Measurements from ENCODE around the gene MXRA8. TPM values are rescaled to one million over a fixed set of nuclear protein-coding genes. Genes with fewer than 3 reads are reported as not detected.

Gene MXRA8
- total and polyA plus RNA-seq, 9 of the 15 experiments (the other 6 are each of a cell fraction or from before 2014, with no cell fraction given): 0.66 to 11.3 (median 6.3) TPM

DNA sequence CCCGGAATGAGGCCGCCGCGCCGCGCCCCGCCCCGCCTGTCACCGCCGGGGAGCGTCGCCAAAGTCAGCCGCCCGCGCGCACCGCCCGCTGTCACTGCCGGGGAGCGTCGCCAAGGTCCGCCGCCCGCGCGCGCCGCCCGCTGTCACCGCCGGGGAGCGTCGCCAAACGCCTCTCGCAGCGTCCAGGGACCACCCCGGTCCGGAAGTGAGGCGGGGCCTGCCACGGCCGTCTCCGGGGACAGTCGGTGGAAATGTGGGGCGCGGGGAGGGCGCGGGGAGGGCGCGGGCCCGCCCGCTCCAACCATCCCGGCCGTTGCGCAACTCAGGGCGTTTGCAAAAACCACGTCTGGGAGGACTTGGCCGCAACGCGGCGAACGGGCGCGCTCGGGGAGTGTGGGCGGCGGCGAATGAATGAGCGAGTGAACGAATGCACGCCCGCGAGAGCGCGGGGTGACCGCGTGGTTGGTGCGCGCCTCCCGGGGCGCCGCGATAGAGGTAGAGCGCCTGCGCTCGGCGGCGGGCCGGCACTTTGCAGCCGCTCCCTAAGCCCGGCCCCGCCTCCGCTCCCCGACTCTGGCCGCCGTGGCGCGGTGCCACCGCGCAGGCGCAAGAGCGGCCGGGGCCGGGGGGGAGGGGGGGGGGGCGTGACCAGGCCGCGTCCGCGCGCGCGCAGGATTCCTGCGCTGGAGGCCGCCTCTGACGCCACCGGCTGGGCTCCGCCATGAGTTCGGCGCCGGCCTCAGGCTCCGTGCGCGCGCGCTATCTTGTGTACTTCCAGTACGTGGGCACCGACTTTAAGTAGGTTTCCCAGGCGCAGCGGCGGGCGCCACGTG is 50.2 kb downstream of the MXRA8 start, which contains the start of the genes ACAP3 and PUSL1 (continued):
- TF ChIP-seq ZNF224 (CRISPR knock-in tag; IDR thresholded peaks at IDR 0.05) (no peak), GTF2A2 (tag; IDR thresholded peaks at IDR 0.05) (no peak), TCFL5 (CRISPR knock-in tag; conservative IDR thresholded peaks at IDR 0.05) (no peak), RCOR1 (IDR thresholded peaks at IDR 0.05; ENCODE audit: borderline replicate concordance in 1 of 2, low read depth in 2 of 2, low read length in 2 of 2) (no peak), SREBF1 (IDR thresholded peaks at IDR 0.05; ENCODE audit: borderline replicate concordance, low read depth, low read length) (no peak), ZNF174 (CRISPR knock-in tag; IDR thresholded peaks at IDR 0.05) (no peak), ZNF79 (CRISPR knock-in tag; IDR thresholded peaks at IDR 0.05; ENCODE audit: low read depth) (no peak), ATF7 (IDR thresholded peaks at IDR 0.05) (peak; percentile 79), POLR3A (IDR thresholded peaks at IDR 0.05; ENCODE audit: borderline replicate concordance, extremely low read depth, insufficient read depth, insufficient read length) (no peak), MYNN (IDR thresholded peaks at IDR 0.05) (no peak), MYNN (CRISPR knock-in tag; IDR thresholded peaks at IDR 0.05) (no peak), SUPT5H (IDR thresholded peaks at IDR 0.05) (peak; percentile 30; the same call in 1 of the 2 replicates), EGR1 (conservative IDR thresholded peaks at IDR 0.05) (peak; percentile 70), BDP1 (IDR thresholded peaks at IDR 0.05; ENCODE audit: insufficient read depth, insufficient read length) (no peak), ZBTB1 (CRISPR knock-in tag; IDR thresholded peaks at IDR 0.05; ENCODE audit: borderline replicate concordance, low read depth) (0 out of 2 replicates have a peak, but pooled peaks have one; percentile 26), ZBTB17 (CRISPR knock-in tag; IDR thresholded peaks at IDR 0.05) (no peak), REST (IDR thresholded peaks at IDR 0.05; ENCODE audit: borderline replicate concordance) (no peak), REST (CRISPR knock-in tag; IDR thresholded peaks at IDR 0.05; ENCODE audit: low read depth) (no peak), ZNF41 (CRISPR knock-in tag; conservative IDR thresholded peaks at IDR 0.05) (no peak), PHB (CRISPR knock-in tag; IDR thresholded peaks at IDR 0.05) (no peak)
- TF ChIP-seq, protein P1, sequence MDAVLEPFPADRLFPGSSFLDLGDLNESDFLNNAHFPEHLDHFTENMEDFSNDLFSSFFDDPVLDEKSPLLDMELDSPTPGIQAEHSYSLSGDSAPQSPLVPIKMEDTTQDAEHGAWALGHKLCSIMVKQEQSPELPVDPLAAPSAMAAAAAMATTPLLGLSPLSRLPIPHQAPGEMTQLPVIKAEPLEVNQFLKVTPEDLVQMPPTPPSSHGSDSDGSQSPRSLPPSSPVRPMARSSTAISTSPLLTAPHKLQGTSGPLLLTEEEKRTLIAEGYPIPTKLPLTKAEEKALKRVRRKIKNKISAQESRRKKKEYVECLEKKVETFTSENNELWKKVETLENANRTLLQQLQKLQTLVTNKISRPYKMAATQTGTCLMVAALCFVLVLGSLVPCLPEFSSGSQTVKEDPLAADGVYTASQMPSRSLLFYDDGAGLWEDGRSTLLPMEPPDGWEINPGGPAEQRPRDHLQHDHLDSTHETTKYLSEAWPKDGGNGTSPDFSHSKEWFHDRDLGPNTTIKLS (IDR thresholded peaks at IDR 0.05; ENCODE audit: borderline replicate concordance, low read depth): peak; percentile 76; the same call in 1 of the 2 replicates
